K562 (cell line): ENCODE measurements around the gene STPG2. TPM values are rescaled to one million over a fixed set of nuclear protein-coding genes. Genes with fewer than 3 reads are reported as not detected.

Experiments used
- CHD2 ChIP-seq: IDR thresholded peaks from 2 replicates; pipeline ENCODE4 v1.6.1; 2011; ENCODE audit warnings: low read depth, low read length
- EP400 ChIP-seq: fragments of 450-650 bp; IDR thresholded peaks from 2 replicates; pipeline ENCODE4 v1.6.1; 2017; ENCODE audit warnings: antibody characterized with exemption, mild to moderate bottlenecking, moderate library complexity
- MAFG ChIP-seq: fragments of 450-650 bp; conservative IDR thresholded peaks from 2 replicates; pipeline ENCODE4 v1.6.1; 2016; ENCODE audit warnings: missing genetic modification characterization, missing compliant biosample characterization
- MBD2 ChIP-seq: sonication (generic); IDR thresholded peaks from 2 replicates; pipeline ENCODE4 v1.6.1; 2016; ENCODE audit warnings: low read depth, borderline replicate concordance
- POLR2A ChIP-seq: fragments of 450-650 bp; conservative IDR thresholded peaks from 2 replicates; pipeline ENCODE4 v1.6.1; 2016
- RBM15 ChIP-seq: fragments of 200-400 bp; formaldehyde crosslinking; IDR thresholded peaks from 2 replicates; pipeline ENCODE4 v1.6.1; 2018; ENCODE audit warnings: mild to moderate bottlenecking, low read length, moderate library complexity; ENCODE audit not compliant: insufficient read depth
- SAFB ChIP-seq: fragments of 200-400 bp; formaldehyde crosslinking; IDR thresholded peaks from 2 replicates; pipeline ENCODE4 v1.6.1; 2017; ENCODE audit warnings: low read depth, low read length, borderline replicate concordance
- ZNF764 ChIP-seq: fragments of 250-450 bp; sonication (Bioruptor Pico); IDR thresholded peaks from 2 replicates; pipeline ENCODE4 v1.4.0; 2020; ENCODE audit warnings: low read depth, mild to moderate bottlenecking, moderate library complexity
- polyA plus RNA-seq, 8 experiments: library from polyadenylated mRNA; depleted of rRNA in 4 of 8; stranded (reverse) in 5 of 8; unstranded in 3 of 8; fragments of >200 nt; fragmentation: Nextera tagmentation in 2 of 8; fragmentation: Illumina TruSeq in 1 of 8; extraction: Ambion mirVana in 2 of 8; extraction: Trizol in 1 of 8; gene quantifications; 2 replicates each; pipeline versions ENCODE4 v1.2.1 to v1.2.3, GENCODE V29; 2011 to 2014; ENCODE audit warnings: inconsistent platforms in 1 of 8, missing spikeins in 1 of 8
- total RNA-seq, 7 experiments: library from RNA; depleted of rRNA in 6 of 7; stranded (reverse); fragments of >200 nt in 6 of 7; fragmentation: Illumina TruSeq in 2 of 7; extraction: Trizol in 2 of 7; gene quantifications; 2 replicates each; pipeline versions ENCODE4 v1.2.1 to v1.2.3, GENCODE V29; 2011 to 2021; ENCODE audit warnings: low replicate concordance in 1 of 7
- TF ChIP-seq, protein P1 (sequence below), 2 experiments: fragments of 450-650 bp in 1 of 2; sonication (generic) in 1 of 2; formaldehyde crosslinking in 1 of 2; IDR thresholded peaks; 2 replicates each; pipeline versions ENCODE4 v1.7.1 to v1.9.0; 2016 to 2022; ENCODE audit warnings: inconsistent platforms in 1 of 2, mild to moderate bottlenecking in 1 of 2, missing genetic modification reagents in 1 of 2
- TF ChIP-seq, protein P2 (sequence below): fragments of 250-450 bp; sonication (Bioruptor Pico); IDR thresholded peaks from 2 replicates; pipeline ENCODE4 v1.8.0; 2022; ENCODE audit warnings: moderate library complexity, mild to moderate bottlenecking, inconsistent platforms
- TF ChIP-seq, protein P3 (sequence below): sonication (generic); IDR thresholded peaks from 2 replicates; pipeline ENCODE4 v1.6.1; 2016
- TF ChIP-seq, protein P4 (sequence below): IDR thresholded peaks from 2 replicates; pipeline ENCODE4 v1.6.1; 2012; ENCODE audit warnings: low read depth, low read length, improper control_type of control experiment, borderline replicate concordance
- TF ChIP-seq, protein P5 (sequence below): sonication (generic); formaldehyde crosslinking; IDR thresholded peaks from 2 replicates; pipeline ENCODE4 v1.9.0; 2022; ENCODE audit warnings: mild to moderate bottlenecking, missing genetic modification reagents

STPG2 gene
- total and polyA plus RNA-seq, 9 of the 15 experiments (the other 6 are each of a cell fraction or from before 2014, with no cell fraction given) = not detected

DNA sequence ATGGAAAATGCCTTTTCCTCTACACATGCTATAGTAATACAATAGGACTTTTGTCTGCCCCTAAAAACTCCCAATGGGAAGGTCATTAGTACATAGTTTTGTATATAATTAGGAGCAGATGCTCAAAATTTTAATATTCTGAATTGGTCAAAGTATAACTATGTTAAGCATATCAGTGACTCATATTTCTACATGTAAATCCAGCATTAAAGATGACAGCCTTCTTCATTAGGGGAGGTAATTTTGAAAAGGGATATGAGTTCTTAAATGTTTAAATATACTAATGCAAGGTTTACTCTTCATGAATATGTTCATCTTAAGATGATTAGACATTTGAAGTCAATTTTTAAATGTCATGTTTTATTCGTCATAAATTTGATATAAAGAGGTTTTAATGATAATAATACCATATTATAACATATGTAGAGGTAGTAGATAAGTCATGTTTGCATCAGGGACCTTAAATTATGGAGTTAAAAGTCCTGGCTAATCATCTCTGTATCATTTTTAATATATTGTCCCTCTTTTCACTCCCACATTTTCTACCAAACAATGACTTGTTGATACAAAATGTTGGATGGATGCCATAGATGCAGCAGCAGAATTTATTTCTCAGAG, 218.8 kb downstream of the STPG2 start (continued):
- TF ChIP-seq, protein P1, sequence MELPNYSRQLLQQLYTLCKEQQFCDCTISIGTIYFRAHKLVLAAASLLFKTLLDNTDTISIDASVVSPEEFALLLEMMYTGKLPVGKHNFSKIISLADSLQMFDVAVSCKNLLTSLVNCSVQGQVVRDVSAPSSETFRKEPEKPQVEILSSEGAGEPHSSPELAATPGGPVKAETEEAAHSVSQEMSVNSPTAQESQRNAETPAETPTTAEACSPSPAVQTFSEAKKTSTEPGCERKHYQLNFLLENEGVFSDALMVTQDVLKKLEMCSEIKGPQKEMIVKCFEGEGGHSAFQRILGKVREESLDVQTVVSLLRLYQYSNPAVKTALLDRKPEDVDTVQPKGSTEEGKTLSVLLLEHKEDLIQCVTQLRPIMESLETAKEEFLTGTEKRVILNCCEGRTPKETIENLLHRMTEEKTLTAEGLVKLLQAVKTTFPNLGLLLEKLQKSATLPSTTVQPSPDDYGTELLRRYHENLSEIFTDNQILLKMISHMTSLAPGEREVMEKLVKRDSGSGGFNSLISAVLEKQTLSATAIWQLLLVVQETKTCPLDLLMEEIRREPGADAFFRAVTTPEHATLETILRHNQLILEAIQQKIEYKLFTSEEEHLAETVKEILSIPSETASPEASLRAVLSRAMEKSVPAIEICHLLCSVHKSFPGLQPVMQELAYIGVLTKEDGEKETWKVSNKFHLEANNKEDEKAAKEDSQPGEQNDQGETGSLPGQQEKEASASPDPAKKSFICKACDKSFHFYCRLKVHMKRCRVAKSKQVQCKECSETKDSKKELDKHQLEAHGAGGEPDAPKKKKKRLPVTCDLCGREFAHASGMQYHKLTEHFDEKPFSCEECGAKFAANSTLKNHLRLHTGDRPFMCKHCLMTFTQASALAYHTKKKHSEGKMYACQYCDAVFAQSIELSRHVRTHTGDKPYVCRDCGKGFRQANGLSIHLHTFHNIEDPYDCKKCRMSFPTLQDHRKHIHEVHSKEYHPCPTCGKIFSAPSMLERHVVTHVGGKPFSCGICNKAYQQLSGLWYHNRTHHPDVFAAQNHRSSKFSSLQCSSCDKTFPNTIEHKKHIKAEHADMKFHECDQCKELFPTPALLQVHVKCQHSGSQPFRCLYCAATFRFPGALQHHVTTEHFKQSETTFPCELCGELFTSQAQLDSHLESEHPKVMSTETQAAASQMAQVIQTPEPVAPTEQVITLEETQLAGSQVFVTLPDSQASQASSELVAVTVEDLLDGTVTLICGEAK (IDR thresholded peaks at IDR 0.05) = no peak
- TF ChIP-seq, protein P1 (CRISPR knock-in tag; IDR thresholded peaks at IDR 0.05) = no peak
- TF ChIP-seq MBD2 = no peak
- no peak for TF ChIP-seq EP400
- no peak for TF ChIP-seq MAFG (tag)
- no peak for TF ChIP-seq CHD2
- TF ChIP-seq, protein P2, sequence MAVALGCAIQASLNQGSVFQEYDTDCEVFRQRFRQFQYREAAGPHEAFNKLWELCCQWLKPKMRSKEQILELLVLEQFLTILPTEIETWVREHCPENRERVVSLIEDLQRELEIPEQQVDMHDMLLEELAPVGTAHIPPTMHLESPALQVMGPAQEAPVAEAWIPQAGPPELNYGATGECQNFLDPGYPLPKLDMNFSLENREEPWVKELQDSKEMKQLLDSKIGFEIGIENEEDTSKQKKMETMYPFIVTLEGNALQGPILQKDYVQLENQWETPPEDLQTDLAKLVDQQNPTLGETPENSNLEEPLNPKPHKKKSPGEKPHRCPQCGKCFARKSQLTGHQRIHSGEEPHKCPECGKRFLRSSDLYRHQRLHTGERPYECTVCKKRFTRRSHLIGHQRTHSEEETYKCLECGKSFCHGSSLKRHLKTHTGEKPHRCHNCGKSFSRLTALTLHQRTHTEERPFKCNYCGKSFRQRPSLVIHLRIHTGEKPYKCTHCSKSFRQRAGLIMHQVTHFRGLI (CRISPR knock-in tag) = no peak
- no peak for TF ChIP-seq SAFB
- TF ChIP-seq, protein P3, sequence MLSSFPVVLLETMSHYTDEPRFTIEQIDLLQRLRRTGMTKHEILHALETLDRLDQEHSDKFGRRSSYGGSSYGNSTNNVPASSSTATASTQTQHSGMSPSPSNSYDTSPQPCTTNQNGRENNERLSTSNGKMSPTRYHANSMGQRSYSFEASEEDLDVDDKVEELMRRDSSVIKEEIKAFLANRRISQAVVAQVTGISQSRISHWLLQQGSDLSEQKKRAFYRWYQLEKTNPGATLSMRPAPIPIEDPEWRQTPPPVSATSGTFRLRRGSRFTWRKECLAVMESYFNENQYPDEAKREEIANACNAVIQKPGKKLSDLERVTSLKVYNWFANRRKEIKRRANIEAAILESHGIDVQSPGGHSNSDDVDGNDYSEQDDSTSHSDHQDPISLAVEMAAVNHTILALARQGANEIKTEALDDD = no peak
- TF ChIP-seq, protein P4, sequence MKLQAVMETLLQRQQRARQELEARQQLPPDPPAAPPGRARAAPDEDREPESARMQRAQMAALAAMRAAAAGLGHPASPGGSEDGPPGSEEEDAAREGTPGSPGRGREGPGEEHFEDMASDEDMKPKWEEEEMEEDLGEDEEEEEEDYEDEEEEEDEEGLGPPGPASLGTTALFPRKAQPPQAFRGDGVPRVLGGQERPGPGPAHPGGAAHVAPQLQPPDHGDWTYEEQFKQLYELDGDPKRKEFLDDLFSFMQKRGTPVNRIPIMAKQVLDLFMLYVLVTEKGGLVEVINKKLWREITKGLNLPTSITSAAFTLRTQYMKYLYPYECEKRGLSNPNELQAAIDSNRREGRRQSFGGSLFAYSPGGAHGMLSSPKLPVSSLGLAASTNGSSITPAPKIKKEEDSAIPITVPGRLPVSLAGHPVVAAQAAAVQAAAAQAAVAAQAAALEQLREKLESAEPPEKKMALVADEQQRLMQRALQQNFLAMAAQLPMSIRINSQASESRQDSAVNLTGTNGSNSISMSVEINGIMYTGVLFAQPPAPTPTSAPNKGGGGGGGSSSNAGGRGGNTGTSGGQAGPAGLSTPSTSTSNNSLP = no peak
- TF ChIP-seq ZNF764 (CRISPR knock-in tag) = no peak
- TF ChIP-seq RBM15 = no peak
- no peak for TF ChIP-seq POLR2A
- TF ChIP-seq, protein P5, sequence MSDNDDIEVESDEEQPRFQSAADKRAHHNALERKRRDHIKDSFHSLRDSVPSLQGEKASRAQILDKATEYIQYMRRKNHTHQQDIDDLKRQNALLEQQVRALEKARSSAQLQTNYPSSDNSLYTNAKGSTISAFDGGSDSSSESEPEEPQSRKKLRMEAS (CRISPR knock-in tag) = no peak
